Smooth muscle cell of the pulmonary artery (primary cell): ENCODE data around the gene C2orf92. TPM values are rescaled to one million over a fixed set of nuclear protein-coding genes. Genes with fewer than 3 reads are reported as not detected.

Experiments
- total RNA-seq: library from RNA; depleted of rRNA; stranded (reverse); fragments of >200 nt; gene quantifications from 2 replicates; pipeline ENCODE4 v1.2.3, GENCODE V29; 2014

Gene C2orf92
- 2.5 and 2.9 TPM in 2 replicates for total RNA-seq

GRCh38 chr2:97669448-97669847 is at the start of gene C2orf92:
TSS of gene C2orf92 (plus strand) at chr2:97669713. CDS start at chr2:97669789, 76 bp downstream.

GRCh38 chr2:97645695-97646629 is 23.6 kb upstream of the C2orf92 start, which contains the start of gene COX5B:
TSS of gene COX5B (plus strand) at chr2:97646062. CDS start at chr2:97646087, 25 bp downstream.

GRCh38 chr2:97663962-97664635 is 5.4 kb upstream of the C2orf92 start, which contains the start of gene ACTR1B:
TSS of gene ACTR1B (minus strand) at chr2:97664044. CDS start at chr2:97663890, 154 bp downstream.

GRCh38 chr2:97713296-97714083 is 44.0 kb downstream of the C2orf92 start, which contains the start of gene ZAP70:
TSS of gene ZAP70 (plus strand) at chr2:97713576. CDS start at chr2:97724037, 10,461 bp downstream.

Other genes with a start within 250 kb of the C2orf92 start
- gene ANKRD36B, start 79.8 kb upstream of the C2orf92 start, total RNA-seq: 20.2 and 24.6 TPM in 2 replicates
- 166 and 211 TPM in 2 replicates for gene COX5B, start 23.7 kb upstream of the C2orf92 start, total RNA-seq
- gene ACTR1B, start 5.7 kb upstream of the C2orf92 start, total RNA-seq: 61.6 and 72.0 TPM in 2 replicates
- gene ZAP70, start 43.9 kb downstream of the C2orf92 start, total RNA-seq: 0.13 TPM in 1 of 2 replicates, not detected in the other